Central memory CD8-positive, alpha-beta T cell (primary cell): Measurements from ENCODE around the gene PROX2.

Experiments used
- ATAC-seq: fragments of 150-1000 bp; cut with Tn5 transposase; replicated peaks from 2 replicates; pipeline ENCODE4 v1.10.0; 2022; ENCODE audit warnings: mild to moderate bottlenecking, moderate FRiP score, moderate number of reproducible peaks; ENCODE audit not compliant: poor library complexity, severe bottlenecking; ENCODE audit errors: extremely low read depth
- DNase-seq, 2 donors: peaks; one replicate each; pipeline ENCODE4 v3.0.0; 2021; ENCODE audit warnings: low spot score in 2 of 2
- H3K27ac Mint-ChIP-seq: one replicate; pipeline ENCODE4 v1.8.0; 2022; ENCODE audit warnings: low read depth, mild to moderate bottlenecking, moderate library complexity, mixed read lengths
- H3K27me3 Mint-ChIP-seq: one replicate; pipeline ENCODE4 v1.8.0; 2022; ENCODE audit warnings: mixed read lengths
- H3K36me3 Mint-ChIP-seq: one replicate; pipeline ENCODE4 v1.8.0; 2022; ENCODE audit warnings: mild to moderate bottlenecking, moderate library complexity, mixed read lengths; ENCODE audit not compliant: insufficient read depth
- H3K4me1 Mint-ChIP-seq: one replicate; pipeline ENCODE4 v1.8.0; 2022; ENCODE audit warnings: mixed read lengths
- H3K4me3 Mint-ChIP-seq: one replicate; pipeline ENCODE4 v1.8.0; 2022; ENCODE audit warnings: mild to moderate bottlenecking, moderate library complexity, mixed read lengths
- H3K9me3 Mint-ChIP-seq: one replicate; pipeline ENCODE4 v1.8.0; 2022; ENCODE audit warnings: mixed read lengths

PROX2 gene

GRCh38 chr14:74915426-74915825, 39.5 kb upstream of the PROX2 start:
- no peak for DNase-seq
- no peak for ATAC-seq
- H3K9me3 Mint-ChIP-seq = no peaks in the 10 kb centered on the region
- peaks cover 2% of the 10 kb centered on the region for H3K36me3 Mint-ChIP-seq
- H3K27me3 Mint-ChIP-seq = peaks cover 15% of the 10 kb centered on the region
- H3K4me3 Mint-ChIP-seq = no peak overlapping the region
- no peak overlapping the region for H3K27ac Mint-ChIP-seq
- H3K4me1 Mint-ChIP-seq = no peaks in the 10 kb centered on the region

GRCh38 chr14:74913986-74914573, 38.1 kb upstream of the PROX2 start:
- no peaks in the 10 kb centered on the region for H3K9me3 Mint-ChIP-seq
- H3K4me3 Mint-ChIP-seq = no peak overlapping the region
- H3K36me3 Mint-ChIP-seq = peaks cover 3% of the 10 kb centered on the region
- no peak overlapping the region for H3K27ac Mint-ChIP-seq
- ATAC-seq (no peak), DNase-seq (no peak)
- no peaks in the 10 kb centered on the region for H3K4me1 Mint-ChIP-seq
- peaks cover 15% of the 10 kb centered on the region for H3K27me3 Mint-ChIP-seq

- H3K27me3 Mint-ChIP-seq = peaks cover 15% of the 10 kb centered on the region
- ATAC-seq (no peak), DNase-seq (no peak)
- H3K9me3 Mint-ChIP-seq = no peaks in the 10 kb centered on the region
- no peaks in the 10 kb centered on the region for H3K4me1 Mint-ChIP-seq
- H3K36me3 Mint-ChIP-seq = peaks cover 3% of the 10 kb centered on the region
- no peak overlapping the region for H3K4me3 Mint-ChIP-seq
- no peak overlapping the region for H3K27ac Mint-ChIP-seq
Measured at GRCh38 chr14:74913393-74913910, 37.5 kb upstream of the PROX2 start.

- Mint-ChIP-seq H3K4me1 (no peaks in the 10 kb centered on the region), H3K27ac (no peak overlapping the region), H3K4me3 (no peak overlapping the region), H3K9me3 (no peaks in the 10 kb centered on the region), H3K27me3 (peaks cover 15% of the 10 kb centered on the region), H3K36me3 (peaks cover 3% of the 10 kb centered on the region)
- ATAC-seq (no peak), DNase-seq (no peak)
Measured at GRCh38 chr14:74912801-74913200, 36.9 kb upstream of the PROX2 start.

GRCh38 chr14:74912111-74912510, 36.2 kb upstream of the PROX2 start:
- Mint-ChIP-seq H3K27ac (no peak overlapping the region), H3K36me3 (peaks cover 3% of the 10 kb centered on the region), H3K4me1 (no peaks in the 10 kb centered on the region), H3K27me3 (peaks cover 10% of the 10 kb centered on the region), H3K4me3 (no peak overlapping the region), H3K9me3 (no peaks in the 10 kb centered on the region)
- no peak for DNase-seq
- no peak for ATAC-seq

GRCh38 chr14:74911704-74912103, 35.8 kb upstream of the PROX2 start:
- peaks cover 3% of the 10 kb centered on the region for H3K36me3 Mint-ChIP-seq
- no peaks in the 10 kb centered on the region for H3K4me1 Mint-ChIP-seq
- peaks cover 9% of the 10 kb centered on the region for H3K27me3 Mint-ChIP-seq
- H3K4me3 Mint-ChIP-seq = no peak overlapping the region
- H3K9me3 Mint-ChIP-seq = no peaks in the 10 kb centered on the region
- ATAC-seq (no peak), DNase-seq (no peak)
- no peak overlapping the region for H3K27ac Mint-ChIP-seq

GRCh38 chr14:74911221-74911620, 35.3 kb upstream of the PROX2 start:
- DNase-seq (no peak), ATAC-seq (no peak)
- H3K27ac Mint-ChIP-seq = no peak overlapping the region
- H3K9me3 Mint-ChIP-seq = no peaks in the 10 kb centered on the region
- peaks cover 3% of the 10 kb centered on the region for H3K36me3 Mint-ChIP-seq
- no peaks in the 10 kb centered on the region for H3K4me1 Mint-ChIP-seq
- H3K4me3 Mint-ChIP-seq = no peak overlapping the region
- H3K27me3 Mint-ChIP-seq = peaks cover 6% of the 10 kb centered on the region

GRCh38 chr14:74910556-74910955, 34.6 kb upstream of the PROX2 start:
- no peak for ATAC-seq
- no peaks in the 10 kb centered on the region for H3K9me3 Mint-ChIP-seq

GRCh38 chr14:74909911-74910310, 34.0 kb upstream of the PROX2 start:
- ATAC-seq (no peak), DNase-seq (no peak)
- Mint-ChIP-seq H3K4me1 (peaks cover under 1% of the 10 kb centered on the region), H3K27me3 (no peaks in the 10 kb centered on the region), H3K9me3 (no peaks in the 10 kb centered on the region), H3K36me3 (peaks cover 6% of the 10 kb centered on the region), H3K27ac (no peak overlapping the region), H3K4me3 (no peak overlapping the region)

More at GRCh38 chr14:74910556-74910955, 34.6 kb upstream of the PROX2 start:
- Mint-ChIP-seq H3K27ac (no peak overlapping the region), H3K27me3 (no peaks in the 10 kb centered on the region), H3K4me1 (no peaks in the 10 kb centered on the region), H3K36me3 (peaks cover 6% of the 10 kb centered on the region), H3K4me3 (no peak overlapping the region)
- no peak for DNase-seq

GRCh38 chr14:74909501-74909900, 33.6 kb upstream of the PROX2 start:
- no peaks in the 10 kb centered on the region for H3K27me3 Mint-ChIP-seq
- H3K27ac Mint-ChIP-seq = no peak overlapping the region
- H3K36me3 Mint-ChIP-seq = peaks cover 9% of the 10 kb centered on the region
- DNase-seq (no peak), ATAC-seq (no peak)
- H3K4me1 Mint-ChIP-seq = peaks cover 5% of the 10 kb centered on the region
- H3K9me3 Mint-ChIP-seq = no peaks in the 10 kb centered on the region
- no peak overlapping the region for H3K4me3 Mint-ChIP-seq

- peaks cover 6% of the 10 kb centered on the region for H3K4me1 Mint-ChIP-seq
Measured at GRCh38 chr14:74908861-74909341, 33.0 kb upstream of the PROX2 start.

GRCh38 chr14:74907744-74908143, 31.8 kb upstream of the PROX2 start:
- Mint-ChIP-seq H3K36me3 (peaks cover 18% of the 10 kb centered on the region), H3K27me3 (no peaks in the 10 kb centered on the region), H3K4me3 (no peak overlapping the region), H3K4me1 (peaks cover 6% of the 10 kb centered on the region), H3K9me3 (no peaks in the 10 kb centered on the region), H3K27ac (no peak overlapping the region)
- no peak for ATAC-seq
- no peak for DNase-seq

More at GRCh38 chr14:74908861-74909341, 33.0 kb upstream of the PROX2 start:
- ATAC-seq (no peak), DNase-seq (no peak)
- H3K36me3 Mint-ChIP-seq = peaks cover 9% of the 10 kb centered on the region
- no peak overlapping the region for H3K4me3 Mint-ChIP-seq
- H3K9me3 Mint-ChIP-seq = no peaks in the 10 kb centered on the region
- H3K27ac Mint-ChIP-seq = no peak overlapping the region
- no peaks in the 10 kb centered on the region for H3K27me3 Mint-ChIP-seq

- Mint-ChIP-seq H3K4me1 (peaks cover 6% of the 10 kb centered on the region), H3K36me3 (peaks cover 25% of the 10 kb centered on the region), H3K4me3 (no peak overlapping the region), H3K9me3 (no peaks in the 10 kb centered on the region), H3K27ac (no peak overlapping the region), H3K27me3 (no peaks in the 10 kb centered on the region)
- DNase-seq (no peak), ATAC-seq (no peak)
Measured at GRCh38 chr14:74906925-74907521, 31.1 kb upstream of the PROX2 start.
